PC-3 (cell line): ENCODE measurements around the gene UNCX.

Source experiments
- EZH2 ChIP-seq: fragments of 300-600 bp; sonication (generic); IDR thresholded peaks from one replicate; pipeline ENCODE4 v1.6.1; 2017; ENCODE audit warnings: antibody characterized with exemption, mild to moderate bottlenecking, low read length; ENCODE audit not compliant: unreplicated experiment
- EZH2phosphoT487 ChIP-seq: fragments of 300-600 bp; sonication (generic); IDR thresholded peaks from 2 replicates; pipeline ENCODE4 v1.6.1; 2018; ENCODE audit warnings: mild to moderate bottlenecking, antibody characterized with exemption, low read length, borderline replicate concordance
- TF ChIP-seq, protein P1 (sequence below): fragments of 300-600 bp; sonication (generic); conservative IDR thresholded peaks from 2 replicates; pipeline ENCODE4 v1.5.1; 2017; ENCODE audit warnings: antibody characterized with exemption, low read depth, mild to moderate bottlenecking, low read length

DNA sequence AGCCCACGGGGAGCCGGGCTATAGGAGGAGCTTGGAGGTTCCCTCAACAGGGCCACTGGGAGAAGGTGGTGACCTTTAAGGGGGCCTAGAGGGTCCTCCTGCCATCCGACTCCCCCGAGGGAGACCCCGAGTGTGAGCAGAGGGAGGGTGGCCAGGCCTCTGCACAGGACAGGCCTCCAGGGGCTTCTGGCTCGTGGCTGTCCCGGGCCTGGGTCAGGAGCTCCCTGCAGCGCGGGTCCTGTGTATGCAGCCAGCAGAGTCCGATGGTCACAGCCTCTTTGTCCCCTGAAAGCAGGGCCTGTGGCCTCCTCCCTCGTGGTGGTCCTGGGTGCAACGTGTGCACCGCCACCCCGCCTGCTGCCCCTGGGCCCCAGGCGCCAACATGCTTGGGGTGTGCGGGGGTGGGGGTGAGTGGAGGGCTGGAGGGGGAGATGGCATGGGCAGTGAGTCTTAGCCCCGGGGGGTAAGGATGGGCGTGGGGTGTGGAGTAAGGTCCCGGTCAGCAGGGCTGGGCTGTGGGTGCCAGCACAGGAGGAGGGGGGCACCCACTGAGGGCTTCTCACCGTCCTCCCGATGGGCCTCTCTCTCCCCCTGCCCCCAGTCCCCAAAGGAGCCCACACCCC is 27.1 kb downstream of the UNCX start:
- TF ChIP-seq, protein P1, sequence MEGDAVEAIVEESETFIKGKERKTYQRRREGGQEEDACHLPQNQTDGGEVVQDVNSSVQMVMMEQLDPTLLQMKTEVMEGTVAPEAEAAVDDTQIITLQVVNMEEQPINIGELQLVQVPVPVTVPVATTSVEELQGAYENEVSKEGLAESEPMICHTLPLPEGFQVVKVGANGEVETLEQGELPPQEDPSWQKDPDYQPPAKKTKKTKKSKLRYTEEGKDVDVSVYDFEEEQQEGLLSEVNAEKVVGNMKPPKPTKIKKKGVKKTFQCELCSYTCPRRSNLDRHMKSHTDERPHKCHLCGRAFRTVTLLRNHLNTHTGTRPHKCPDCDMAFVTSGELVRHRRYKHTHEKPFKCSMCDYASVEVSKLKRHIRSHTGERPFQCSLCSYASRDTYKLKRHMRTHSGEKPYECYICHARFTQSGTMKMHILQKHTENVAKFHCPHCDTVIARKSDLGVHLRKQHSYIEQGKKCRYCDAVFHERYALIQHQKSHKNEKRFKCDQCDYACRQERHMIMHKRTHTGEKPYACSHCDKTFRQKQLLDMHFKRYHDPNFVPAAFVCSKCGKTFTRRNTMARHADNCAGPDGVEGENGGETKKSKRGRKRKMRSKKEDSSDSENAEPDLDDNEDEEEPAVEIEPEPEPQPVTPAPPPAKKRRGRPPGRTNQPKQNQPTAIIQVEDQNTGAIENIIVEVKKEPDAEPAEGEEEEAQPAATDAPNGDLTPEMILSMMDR = no peak
- TF ChIP-seq EZH2phosphoT487 (no peak), EZH2 (no peak)
